ENCODE measurements around the gene TCF19. TPM values are rescaled to one million over a fixed set of nuclear protein-coding genes. Genes with fewer than 3 reads are reported as not detected.
A peak's percentile ranks its signal among the peaks of the same experiment; 100 is the strongest.

TCF19 gene
- total RNA-seq: 1 to 10 TPM in 4 of 6 experiments, under 1 TPM in 2; 0.42 to 4.4 (median 1.3) TPM
- long read RNA-seq: 0 reads

GRCh38 chr6:31158140-31158862, at the start of gene TCF19:
TSS of gene TCF19 (plus strand) at chr6:31158589. CDS start at chr6:31159470, 881 bp downstream.
- ATAC-seq: peak; percentile 94 to 97 (median 96)
- DNase-seq: peak; percentile 99 to 100 (median 99)
- intact Hi-C loops (cut with DNase I): no loop called here
- Histone ChIP-seq H3K4me1 (peaks cover 0 to 6% (median 0%) of the 10 kb centered on the region in 4 donors), H3K36me3 (no peaks in the 10 kb centered on the region), H3K9me3 (no peaks in the 10 kb centered on the region), H3K27ac (peak within 1 kb of the TSS in 2 of 3 donors; percentile 44 to 51), H3K27me3 (no peaks in the 10 kb centered on the region), H3K4me3 (peak within 1 kb of the TSS; percentile 58 to 69 (median 62))
- no peak for TF ChIP-seq CTCF (IDR thresholded peaks at IDR 0.05)
- no peak for TF ChIP-seq POLR2A (IDR thresholded peaks at IDR 0.05)
- 0% methylated on average over 24 of the region's 65 CpGs for WGBS (ENCODE audit: insufficient coverage, low coverage, low lambda C conversion rate, missing lambda C conversion rate)

GRCh38 chr6:31110825-31111582, 47.4 kb upstream of the TCF19 start:
- intact Hi-C loops (cut with DNase I): no loop called here
- 44% methylated on average over 6 of the region's 11 CpGs for WGBS (ENCODE audit: insufficient coverage, low coverage, low lambda C conversion rate, missing lambda C conversion rate)

GRCh38 chr6:31111712-31112111, 46.7 kb upstream of the TCF19 start:
- TF ChIP-seq POLR2A (IDR thresholded peaks at IDR 0.05) (no peak), CTCF (IDR thresholded peaks at IDR 0.05) (no peak)
- 14% methylated on average over 1 of the region's 13 CpGs for WGBS (ENCODE audit: insufficient coverage, low coverage, low lambda C conversion rate, missing lambda C conversion rate)
- intact Hi-C loops (cut with DNase I): no loop called here
- H3K4me3 ChIP-seq: no peak overlapping the region
- no peaks in the 10 kb centered on the region for H3K4me1 ChIP-seq
- DNase-seq (no peak), ATAC-seq (no peak)
- no peaks in the 10 kb centered on the region for H3K9me3 ChIP-seq
- H3K36me3 ChIP-seq: no peaks in the 10 kb centered on the region
- H3K27me3 ChIP-seq: no peaks in the 10 kb centered on the region
- H3K27ac ChIP-seq: no peak overlapping the region

More at GRCh38 chr6:31110825-31111582, 47.4 kb upstream of the TCF19 start:
- Histone ChIP-seq H3K9me3 (no peaks in the 10 kb centered on the region), H3K27me3 (no peaks in the 10 kb centered on the region), H3K36me3 (no peaks in the 10 kb centered on the region), H3K4me1 (no peaks in the 10 kb centered on the region), H3K4me3 (no peak overlapping the region), H3K27ac (no peak overlapping the region)
- ATAC-seq (no peak), DNase-seq (no peak)
- TF ChIP-seq CTCF (IDR thresholded peaks at IDR 0.05): no peak
- TF ChIP-seq POLR2A (IDR thresholded peaks at IDR 0.05): no peak

GRCh38 chr6:31112478-31112877, 45.9 kb upstream of the TCF19 start, which contains the start of gene C6orf15:
TSS of gene C6orf15 (minus strand) at chr6:31112575. CDS start at chr6:31112555, 20 bp downstream.
- Histone ChIP-seq H3K4me1 (no peaks in the 10 kb centered on the region), H3K9me3 (no peaks in the 10 kb centered on the region), H3K4me3 (no peak within 1 kb of the TSS), H3K27ac (no peak within 1 kb of the TSS), H3K36me3 (no peaks in the 10 kb centered on the region), H3K27me3 (no peaks in the 10 kb centered on the region)
- 100% methylated on average over 1 of the region's 5 CpGs for WGBS (ENCODE audit: insufficient coverage, low coverage, low lambda C conversion rate, missing lambda C conversion rate)
- ATAC-seq (peak in 1 of 4 donors; percentile 10), DNase-seq (no peak)
- intact Hi-C loops (cut with DNase I): no loop called here
- TF ChIP-seq CTCF (IDR thresholded peaks at IDR 0.05) (no peak), POLR2A (IDR thresholded peaks at IDR 0.05) (no peak)

Data from right lobe of liver (tissue), 6 donors.